Measurements from ENCODE around the gene OS9. TPM values are rescaled to one million over a fixed set of nuclear protein-coding genes. Genes with fewer than 3 reads are reported as not detected.

OS9 gene
- total and polyA plus RNA-seq, 9 of the 15 experiments (the other 6 are each of a cell fraction or from before 2014, with no cell fraction given), result 4.6 to 105 (median 89.5) TPM

GRCh38 chr12:57719777-57720605 is 26.1 kb downstream of the OS9 start:
- in situ Hi-C loops (cut with MboI), result no loop called here
- no peak for ATAC-seq
- intact Hi-C loops (cut with micrococcal nuclease), result no loop called here
- H3K9me1 ChIP-seq (ENCODE audit: control insufficient read depth, insufficient read depth, low read length), result no peaks in the 10 kb centered on the region
- TF ChIP-seq ESRRB (CRISPR knock-in tag; IDR thresholded peaks at IDR 0.05; ENCODE audit: borderline replicate concordance) (no peak), CHD1 (IDR thresholded peaks at IDR 0.05; ENCODE audit: low read length) (no peak), MITF (IDR thresholded peaks at IDR 0.05) (no peak), ATF6 (CRISPR knock-in tag; IDR thresholded peaks at IDR 0.05) (no peak), PRMT5 (CRISPR knock-in tag; IDR thresholded peaks at IDR 0.05) (no peak), ZBED1 (IDR thresholded peaks at IDR 0.05) (no peak), SAFB2 (IDR thresholded peaks at IDR 0.05; ENCODE audit: borderline replicate concordance, low read depth, low read length, severe bottlenecking) (no peak), ZBTB17 (CRISPR knock-in tag; IDR thresholded peaks at IDR 0.05) (no peak), ZNF239 (CRISPR knock-in tag; IDR thresholded peaks at IDR 0.05) (no peak), HMBOX1 (IDR thresholded peaks at IDR 0.05) (no peak), UBTF (IDR thresholded peaks at IDR 0.05; ENCODE audit: borderline replicate concordance in 1 of 2, low read depth in 2 of 2, low read length in 2 of 2) (no peak), L3MBTL2 (IDR thresholded peaks at IDR 0.05) (no peak), TRIM28 (IDR thresholded peaks at IDR 0.05) (no peak), ZNF140 (CRISPR knock-in tag; IDR thresholded peaks at IDR 0.05) (no peak), ZSCAN29 (IDR thresholded peaks at IDR 0.05) (no peak)
- H2AFZ ChIP-seq (ENCODE audit: low read depth, low read length), result no peak overlapping the region
- H3K27me3 ChIP-seq (ENCODE audit: control insufficient read depth in 2 of 2, insufficient read depth in 2 of 2, low read length in 2 of 2), result no peaks in the 10 kb centered on the region
- H3K9ac ChIP-seq (ENCODE audit: insufficient read depth in 1 of 2, low read depth in 2 of 2, low read length in 2 of 2), result peak overlapping the region in 1 of 2 experiments; percentile 2; a peak in 1 of 4 replicates
- no peaks in the 10 kb centered on the region for H4K20me1 ChIP-seq (replicated peaks; ENCODE audit: control insufficient read depth, insufficient read depth, low read length)
- H3K4me1 ChIP-seq (replicated peaks in 1 of 2; ENCODE audit: control insufficient read depth in 2 of 2, insufficient read depth in 2 of 2, low read length in 2 of 2), result peaks cover 0 to 3% of the 10 kb centered on the region in 2 experiments; a peak in 1 of 5 replicates
- no TSS peak for BruUV-seq (replicated peaks)
- no peak for FAIRE-seq
- POLR2A ChIA-PET, result interaction anchor here (0.9 to 1.1 kb wide), 2 partner anchors 14 to 17 kb away, joined by 3 read pairs; no protein-coding TSS in a partner anchor
- DNase-seq (ENCODE audit: extremely low read depth in 1 of 4, low spot score in 3 of 4), result no peak
- no peaks in the 10 kb centered on the region for H3K79me2 ChIP-seq (ENCODE audit: control insufficient read depth, insufficient read depth, low read length)
- H3K4me2 ChIP-seq (ENCODE audit: insufficient read depth, low read length), result no peak overlapping the region
- no peak overlapping the region for H3K27ac ChIP-seq (ENCODE audit: extremely low read depth, low read depth, low read length)
- H3K36me3 ChIP-seq (ENCODE audit: control insufficient read depth, insufficient read depth, low read length), result peaks cover 52% of the 10 kb centered on the region; the same call in 2 of the 3 replicates
- 82% methylated on average over 18 of the region's 20 CpGs for WGBS (ENCODE audit: insufficient coverage, low coverage, missing lambda C conversion rate)
- H3K9me3 ChIP-seq (replicated peaks; ENCODE audit: control insufficient read depth, insufficient read depth, low read depth, low read length), result no peaks in the 10 kb centered on the region
- CTCF ChIA-PET (ENCODE audit: low intra/inter-chr PET ratio), result no interaction called here
- H3K4me3 ChIP-seq, result no peak overlapping the region
